Stimulated activated CD8-positive, alpha-beta memory T cell treated with anti-CD3 and anti-CD28 coated beads, Interleukin-12 subunit alpha, Interleukin-12 subunit beta, amount 100 ng/mL, for 24 hours (primary cell): Measurements from ENCODE around the gene ANKRD35.
A peak's percentile ranks its signal among the peaks of the same experiment; 100 is the strongest.
"Not testable (repeated sequence)": the region's sequence is repeated elsewhere in the genome, so short reads cannot be mapped to it uniquely, and the experiment has no call there.

Experiments
- DNase-seq: peaks from one replicate; pipeline ENCODE4 v3.0.0-alpha.2; 2020; ENCODE audit errors: extremely low read depth

Gene ANKRD35

DNA sequence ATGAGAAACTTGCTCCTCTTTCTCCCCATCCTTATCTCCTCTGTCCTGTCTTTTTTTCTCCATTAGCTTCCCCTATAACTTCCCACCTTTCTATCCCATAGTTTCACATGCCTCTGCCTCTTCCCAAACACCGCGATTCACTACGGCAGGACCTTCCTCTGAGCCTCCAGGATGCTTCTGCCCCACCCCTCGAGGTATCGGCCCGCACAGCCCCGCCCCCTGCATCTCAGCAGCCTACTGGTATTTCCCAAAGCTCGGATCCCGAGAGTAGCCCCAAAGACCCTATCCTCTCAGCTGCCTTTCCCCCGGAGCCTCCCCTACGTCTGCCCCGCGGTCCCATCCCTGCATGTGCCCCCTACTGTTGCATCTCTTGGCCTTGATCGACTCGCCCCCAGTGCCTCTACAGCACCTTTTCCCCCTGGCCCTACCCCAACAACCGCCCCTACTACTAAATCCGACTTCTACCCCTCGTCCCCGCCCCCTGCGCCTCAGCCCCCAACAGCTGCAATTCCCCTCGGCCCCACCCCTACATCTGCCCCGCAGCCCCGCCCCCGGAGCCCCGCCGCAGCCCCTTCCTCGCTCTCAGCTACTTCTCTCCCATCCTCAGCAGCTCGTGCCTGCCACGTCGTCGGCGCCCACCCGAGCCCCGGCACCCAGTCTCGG lies 27.3 kb downstream of the ANKRD35 start:
- peak; percentile 34 for DNase-seq

DNA sequence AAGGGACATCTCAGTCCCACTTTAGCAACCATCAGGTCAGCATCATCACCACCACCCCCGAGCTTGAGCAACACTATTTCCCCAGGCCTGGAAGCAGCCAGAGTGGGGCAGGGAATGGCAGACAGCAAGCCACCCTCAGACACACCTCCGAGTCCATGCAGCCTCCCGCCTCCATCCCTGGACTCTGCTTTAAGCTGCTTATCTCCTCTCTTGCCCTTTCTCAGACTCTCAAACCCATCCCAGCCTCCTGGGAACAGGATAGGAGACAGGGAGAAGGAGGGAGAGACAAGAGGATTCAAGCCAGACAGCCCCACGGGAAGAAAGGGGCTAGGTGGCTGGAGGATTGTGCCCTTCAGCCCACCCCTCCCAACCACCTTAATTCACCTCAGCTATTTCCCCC lies 28.5 kb downstream of the ANKRD35 start:
- no peak for DNase-seq

DNA sequence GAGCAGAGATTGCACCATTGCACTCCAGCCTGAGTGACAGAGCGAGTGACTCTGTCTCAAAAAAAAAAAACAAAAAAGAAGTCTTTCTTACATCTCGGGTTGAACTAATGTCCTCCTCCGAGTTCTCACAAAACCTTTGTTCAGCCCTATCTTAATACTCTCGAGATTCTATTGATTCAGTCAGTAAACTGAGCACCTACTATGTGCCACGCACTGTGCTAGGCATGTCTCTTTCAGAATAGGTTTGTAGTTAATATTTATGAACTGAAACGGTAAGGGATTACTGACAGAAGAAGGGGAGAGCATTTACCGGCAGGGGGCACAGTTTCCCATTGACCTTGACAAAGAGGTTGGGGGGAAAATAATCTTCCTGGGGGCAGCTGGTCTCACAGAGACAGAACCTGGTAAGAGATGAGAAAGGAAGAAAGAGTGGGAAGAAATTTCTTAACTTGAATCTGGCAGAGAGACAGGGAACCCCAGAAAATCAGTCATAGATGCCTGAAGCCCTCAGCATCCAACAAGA lies 30.2 kb downstream of the ANKRD35 start:
- DNase-seq = no peak

- no peak for DNase-seq
These were observed 36.1 kb downstream of the ANKRD35 start for GRCh38 chr1:145849356-145850160.

DNA sequence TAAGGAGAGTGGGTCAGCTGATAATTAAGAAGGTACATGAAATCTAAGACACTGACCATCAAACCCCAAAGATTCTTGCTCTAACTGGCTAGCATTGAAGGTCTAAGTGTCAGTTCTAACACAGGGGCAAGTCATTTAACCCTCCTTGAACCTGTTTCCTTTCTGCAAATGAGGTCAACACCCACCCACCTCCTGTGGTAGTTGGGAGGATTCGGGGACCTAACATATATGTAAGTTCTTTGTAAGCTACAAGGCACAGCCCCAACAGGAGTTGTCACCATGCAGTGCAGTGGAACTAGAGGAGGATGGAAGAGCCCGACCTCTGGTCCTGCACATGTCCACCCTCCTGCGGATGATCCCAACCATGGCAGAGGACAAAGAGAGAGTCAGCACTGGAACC lies 37.8 kb downstream of the ANKRD35 start:
- DNase-seq = no peak

DNA sequence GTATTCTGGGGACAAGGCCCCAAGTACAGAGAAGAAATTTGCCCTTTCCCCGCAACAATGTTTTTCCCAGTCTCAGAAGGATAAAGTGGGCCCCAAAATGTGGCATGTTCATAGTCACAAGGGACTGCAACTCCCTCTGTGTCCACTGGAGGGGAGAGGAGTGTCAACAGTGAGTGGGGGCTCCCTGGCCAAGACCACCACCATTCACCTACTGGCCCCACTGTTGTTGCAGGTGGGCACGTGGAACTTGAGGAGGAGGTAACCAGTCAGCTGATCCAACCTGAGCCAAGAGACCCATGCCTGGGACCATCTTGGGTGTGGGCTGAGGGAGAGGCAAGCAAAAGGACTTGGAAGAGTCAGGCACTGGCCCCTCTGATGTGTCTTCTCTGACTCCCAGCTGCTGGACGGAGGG lies 39.5 kb downstream of the ANKRD35 start:
- no peak for DNase-seq

DNA sequence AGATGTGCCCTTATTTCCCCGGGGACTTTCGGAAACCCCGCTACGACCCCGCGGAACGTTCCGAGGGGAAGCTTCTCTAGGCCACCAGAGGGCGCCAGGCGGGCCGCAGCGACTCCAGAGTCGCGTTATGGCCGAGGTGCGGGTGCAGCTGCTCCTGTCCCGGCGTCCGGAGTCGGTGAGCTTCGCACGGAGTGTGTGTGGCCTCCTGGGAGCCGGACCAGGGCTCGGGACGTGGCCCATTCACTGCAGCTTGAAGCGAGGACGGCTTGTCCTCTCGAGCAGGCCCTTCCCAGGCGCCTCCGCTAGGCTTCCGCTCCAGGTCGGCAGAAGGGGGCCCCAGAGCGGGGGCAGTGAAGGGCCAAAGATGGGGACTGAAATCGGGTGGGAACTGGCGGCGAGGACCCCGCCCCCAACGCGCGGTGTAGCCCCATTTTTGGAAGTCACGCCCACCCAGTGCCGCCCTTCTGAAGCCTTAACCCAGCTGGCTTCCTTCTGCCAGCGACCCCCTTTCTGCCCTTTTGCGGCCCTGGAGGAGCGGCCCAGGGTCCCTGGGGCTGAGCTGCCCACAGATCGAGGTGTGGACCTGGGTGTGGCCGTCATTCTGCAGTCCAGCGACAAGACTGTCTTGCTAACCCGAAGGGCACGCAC lies 40.0 kb downstream of the ANKRD35 start, which contains the start of gene NUDT17:
Gene NUDT17, plus strand, starts transcription at position 117 of the 648 bp plus-strand sequence. Its CDS starts 11 bp downstream, at position 128.
- DNase-seq = peak; percentile 54

GRCh38 chr1:145845144-145845513 lies 40.5 kb downstream of the ANKRD35 start:
- DNase-seq = no peak

DNA sequence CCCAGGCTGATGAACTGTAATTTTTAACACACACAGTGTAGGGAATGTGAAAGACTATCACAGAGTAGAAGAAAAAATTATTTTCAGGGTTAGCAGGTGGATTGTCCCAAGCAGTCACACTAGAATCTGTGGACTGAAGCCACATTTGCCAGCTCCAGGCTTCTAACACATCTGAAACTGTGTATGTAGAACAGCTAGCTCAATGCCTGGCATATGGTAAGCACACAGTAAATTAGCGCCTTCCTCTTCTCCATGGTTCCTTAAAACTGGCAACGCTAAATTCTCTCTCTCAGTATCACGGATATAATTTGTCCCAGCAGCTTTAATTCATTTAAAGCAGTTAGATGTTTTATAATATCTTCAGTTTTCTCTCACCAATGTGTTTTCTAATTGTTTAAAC lies 42.6 kb downstream of the ANKRD35 start:
- no peak for DNase-seq

DNA sequence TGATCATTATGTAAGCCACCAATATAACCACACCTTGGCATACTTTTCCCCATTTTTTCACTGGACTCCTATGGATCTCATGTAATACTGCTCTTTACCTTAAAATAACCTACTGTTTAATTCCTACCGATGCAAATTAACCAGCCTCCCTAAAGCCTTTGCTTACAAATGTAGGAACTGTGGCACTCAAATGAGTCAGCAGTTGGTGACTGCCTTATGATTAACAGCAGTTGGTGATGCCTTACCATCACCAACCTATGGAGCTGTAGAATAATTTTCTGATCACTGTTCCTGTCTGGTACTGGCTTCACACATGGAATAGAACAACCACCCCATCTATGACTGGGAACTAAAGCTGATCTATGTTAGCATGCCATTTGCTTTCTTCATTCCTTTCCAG lies 48.0 kb downstream of the ANKRD35 start:
- no peak for DNase-seq

- DNase-seq = not testable (repeated sequence)
These were observed 54.9 kb downstream of the ANKRD35 start for GRCh38 chr1:145830810-145831209.

DNA sequence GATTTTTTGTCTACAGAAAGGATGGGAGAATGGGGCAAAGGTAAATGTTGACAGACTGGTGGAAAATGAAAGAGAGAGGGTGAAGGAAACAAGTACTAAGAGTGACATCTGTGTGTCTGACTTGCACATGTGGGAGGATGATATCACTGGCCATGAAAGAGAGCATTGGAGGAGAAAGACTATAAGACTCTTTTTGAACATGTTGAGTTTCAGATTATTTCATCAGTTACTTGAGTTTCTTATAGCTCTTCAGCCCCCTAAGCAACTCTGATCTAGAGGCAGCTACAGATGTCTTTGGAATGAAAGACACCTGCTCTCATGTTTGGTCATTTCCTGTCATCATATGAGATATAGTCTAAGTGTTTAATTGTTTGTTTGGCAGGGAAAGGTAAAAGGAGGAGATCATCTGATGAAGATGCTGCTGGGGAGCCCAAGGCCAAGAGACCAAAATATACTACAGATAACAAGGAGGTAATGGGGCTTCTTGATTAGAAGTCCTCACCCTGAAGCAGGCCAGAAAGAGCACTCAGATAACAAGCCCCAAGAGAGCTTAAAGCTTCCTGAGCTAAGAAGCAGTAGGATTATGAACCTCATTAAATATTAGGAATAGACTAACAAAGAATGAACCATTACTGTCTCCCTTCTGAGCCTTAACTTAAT lies 57.2 kb downstream of the ANKRD35 start:
- no peak for DNase-seq

- DNase-seq = no peak
These were observed 57.7 kb downstream of the ANKRD35 start for GRCh38 chr1:145827966-145828365.

GRCh38 chr1:145826030-145826429 lies 59.6 kb downstream of the ANKRD35 start:
- no peak for DNase-seq

- DNase-seq = no peak
These were observed 61.2 kb downstream of the ANKRD35 start for GRCh38 chr1:145824499-145824842.

- peak; percentile 66 for DNase-seq
These were observed 61.8 kb downstream of the ANKRD35 start, which contains the start of the genes POLR3C and RNF115 for GRCh38 chr1:145823565-145824498. Gene POLR3C (plus strand): TSS chr1:145824200. CDS start chr1:145825777, 1,577 bp downstream. Gene RNF115 (minus strand): TSS chr1:145824095. CDS start chr1:145823873, 222 bp downstream.

GRCh38 chr1:145822779-145823331 lies 62.8 kb downstream of the ANKRD35 start:
- not testable (repeated sequence) for DNase-seq

DNA sequence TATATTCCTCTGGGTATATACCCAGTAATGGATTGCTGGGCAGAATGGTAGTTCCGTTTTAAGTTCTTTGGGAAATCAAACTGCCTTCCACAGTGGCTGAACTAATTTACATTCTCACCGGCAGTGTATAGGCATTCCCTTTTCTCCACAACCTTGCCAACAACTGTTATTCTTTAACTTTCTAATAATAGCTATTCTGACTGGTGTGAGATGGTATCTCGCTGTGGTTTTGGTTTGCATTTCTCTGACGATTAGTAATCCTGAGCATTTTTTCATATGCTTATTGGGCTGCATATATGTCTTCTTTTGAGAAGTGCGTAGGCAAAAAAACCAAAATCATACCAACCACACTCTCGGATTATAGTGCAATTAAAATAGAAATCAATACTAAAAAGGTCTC lies 67.6 kb downstream of the ANKRD35 start:
- DNase-seq = not testable (repeated sequence)
